Hematopoietic multipotent progenitor cell treated with erythropoietin and hydrocortisone succinate and interleukin-3 and kit ligand, for 8 days (in vitro differentiated cells): Measurements from ENCODE around the gene ZIC5.

Source experiments
- DNase-seq: peaks from one replicate; pipeline ENCODE4 v3.0.0-alpha.2; 2015

ZIC5 gene

GRCh38 chr13:99987154-99988019 is 15.8 kb upstream of the ZIC5 start:
- DNase-seq, result no peak

- DNase-seq, result no peak
These were observed 15.2 kb upstream of the ZIC5 start for GRCh38 chr13:99986741-99987140.

GRCh38 chr13:99985886-99986527 is 14.4 kb upstream of the ZIC5 start:
- no peak for DNase-seq

- no peak for DNase-seq
These were observed 13.8 kb upstream of the ZIC5 start for GRCh38 chr13:99985241-99985874.

- DNase-seq, result no peak
These were observed 13.1 kb upstream of the ZIC5 start for GRCh38 chr13:99984461-99985240.

GRCh38 chr13:99983499-99984401 is 12.2 kb upstream of the ZIC5 start:
- DNase-seq, result no peak

GRCh38 chr13:99982731-99983498 is 11.3 kb upstream of the ZIC5 start:
- no peak for DNase-seq

GRCh38 chr13:99982036-99982730 is 10.6 kb upstream of the ZIC5 start:
- no peak for DNase-seq

GRCh38 chr13:99981735-99982035 is 10.1 kb upstream of the ZIC5 start, which contains the start of gene ZIC2:
Gene ZIC2 (plus strand): TSS chr13:99981784. CDS start chr13:99982065, 281 bp downstream.
- DNase-seq, result no peak

- no peak for DNase-seq
These were observed 9.5 kb upstream of the ZIC5 start for GRCh38 chr13:99980824-99981734.

- DNase-seq, result peak; percentile 66
These were observed 8.7 kb upstream of the ZIC5 start for GRCh38 chr13:99980201-99980823.

- no peak for DNase-seq
These were observed 8.1 kb upstream of the ZIC5 start for GRCh38 chr13:99979453-99980200.

GRCh38 chr13:99978799-99979452 is 7.4 kb upstream of the ZIC5 start:
- DNase-seq, result no peak

GRCh38 chr13:99977912-99978798 is 6.6 kb upstream of the ZIC5 start:
- DNase-seq, result no peak

- no peak for DNase-seq
These were observed 5.9 kb upstream of the ZIC5 start for GRCh38 chr13:99977334-99977911.

- DNase-seq, result no peak
These were observed 5.0 kb upstream of the ZIC5 start for GRCh38 chr13:99976575-99976974.
